H9 (cell line): ENCODE measurements around the gene SCN1A. TPM values are rescaled to one million over a fixed set of nuclear protein-coding genes. Genes with fewer than 3 reads are reported as not detected.

Experiments
- DNase-seq: peaks from one replicate; pipeline ENCODE4 v3.0.0-alpha.2; 2017
- H2AFZ ChIP-seq: one replicate; pipeline ENCODE4 v1.6.1; 2013; ENCODE audit warnings: mild to moderate bottlenecking, low read length, control low read depth, moderate library complexity
- H2AK5ac ChIP-seq: 2 replicates; pipeline ENCODE4 v1.6.1; 2013; ENCODE audit warnings: low read length, control low read depth, mixed read lengths; ENCODE audit not compliant: insufficient read length
- H2BK120ac ChIP-seq: one replicate; pipeline ENCODE4 v1.6.1; 2013; ENCODE audit warnings: low read depth, mild to moderate bottlenecking, low read length, control low read depth, inconsistent platforms; ENCODE audit not compliant: poor library complexity, severe bottlenecking
- H2BK12ac ChIP-seq: 2 replicates; pipeline ENCODE4 v1.6.1; 2013; ENCODE audit warnings: low read length, control low read depth, mixed read lengths, low read depth; ENCODE audit not compliant: insufficient read length
- H2BK15ac ChIP-seq: 2 replicates; pipeline ENCODE4 v1.6.1; 2013; ENCODE audit warnings: low read depth, low read length, control low read depth
- H2BK20ac ChIP-seq: one replicate; pipeline ENCODE4 v1.6.1; 2013; ENCODE audit warnings: low read depth, mild to moderate bottlenecking, low read length, control low read depth, inconsistent platforms; ENCODE audit not compliant: poor library complexity, severe bottlenecking
- H2BK5ac ChIP-seq: 2 replicates; pipeline ENCODE4 v1.6.1; 2013; ENCODE audit warnings: low read length, control low read depth, mixed read lengths; ENCODE audit not compliant: insufficient read length
- H3K14ac ChIP-seq: 2 replicates; pipeline ENCODE4 v1.6.1; 2013; ENCODE audit warnings: low read length, control low read depth; ENCODE audit not compliant: insufficient read depth
- H3K18ac ChIP-seq: 2 replicates; pipeline ENCODE4 v1.6.1; 2013; ENCODE audit warnings: low read depth, mild to moderate bottlenecking, mixed read lengths, low read length, control low read depth; ENCODE audit not compliant: insufficient read length
- H3K23ac ChIP-seq: 2 replicates; pipeline ENCODE4 v1.6.1; 2013; ENCODE audit warnings: low read length, control low read depth, mixed read lengths, low read depth; ENCODE audit not compliant: insufficient read length
- H3K23me2 ChIP-seq: 2 replicates; pipeline ENCODE4 v1.6.1; 2013; ENCODE audit warnings: low read depth, mild to moderate bottlenecking, mixed read lengths, low read length, control low read depth; ENCODE audit not compliant: insufficient read length, poor library complexity, severe bottlenecking
- H3K27ac ChIP-seq: 2 replicates; pipeline ENCODE4 v1.5.1; 2013; ENCODE audit warnings: low read length, control low read depth, mixed read lengths, low read depth; ENCODE audit not compliant: insufficient read length
- H3K27me3 ChIP-seq: 2 replicates; pipeline ENCODE4 v1.6.1; 2013; ENCODE audit warnings: low read length, control low read depth, inconsistent platforms; ENCODE audit not compliant: insufficient read depth
- H3K4ac ChIP-seq: 2 replicates; pipeline ENCODE4 v1.6.1; 2013; ENCODE audit warnings: low read depth, mild to moderate bottlenecking, control low read depth, inconsistent platforms, low read length, moderate library complexity
- H3K4me1 ChIP-seq: 2 replicates; pipeline ENCODE4 v1.6.1; 2013; ENCODE audit warnings: low read length, control low read depth, inconsistent platforms; ENCODE audit not compliant: insufficient read depth
- H3K4me2 ChIP-seq: 2 replicates; pipeline ENCODE4 v1.6.1; 2013; ENCODE audit warnings: low read length, control low read depth, mixed read lengths; ENCODE audit not compliant: insufficient read length, insufficient read depth
- H3K56ac ChIP-seq: 2 replicates; pipeline ENCODE4 v1.6.1; 2013; ENCODE audit warnings: low read depth, mild to moderate bottlenecking, mixed read lengths, low read length, control low read depth; ENCODE audit not compliant: insufficient read length
- H3K79me1 ChIP-seq: 2 replicates; pipeline ENCODE4 v1.6.1; 2013; ENCODE audit warnings: low read depth, mild to moderate bottlenecking, moderate library complexity, low read length, control low read depth, inconsistent platforms; ENCODE audit not compliant: insufficient read depth, poor library complexity, severe bottlenecking
- H3K79me2 ChIP-seq: 2 replicates; pipeline ENCODE4 v1.6.1; 2013; ENCODE audit warnings: low read length, control low read depth, inconsistent platforms; ENCODE audit not compliant: insufficient read depth
- H3K9ac ChIP-seq: 2 replicates; pipeline ENCODE4 v1.6.1; 2013; ENCODE audit warnings: low read length, control low read depth, mixed read lengths; ENCODE audit not compliant: insufficient read length; ENCODE audit errors: extremely low read depth
- H3K9me3 ChIP-seq: one replicate; pipeline ENCODE4 v1.6.1; 2013; ENCODE audit warnings: low read depth, low read length, inconsistent platforms; ENCODE audit not compliant: control insufficient read depth
- H3T11ph ChIP-seq: one replicate; pipeline ENCODE4 v1.6.1; 2013; ENCODE audit warnings: mild to moderate bottlenecking, low read length, control low read depth, inconsistent platforms
- H4K20me1 ChIP-seq: one replicate; pipeline ENCODE4 v1.6.1; 2013; ENCODE audit not compliant: control insufficient read depth, insufficient read length, insufficient read depth
- H4K5ac ChIP-seq: 2 replicates; pipeline ENCODE4 v1.6.1; 2013; ENCODE audit warnings: low read depth, mild to moderate bottlenecking, mixed read lengths, low read length, control low read depth; ENCODE audit not compliant: insufficient read length
- H4K8ac ChIP-seq: replicated peaks from 2 replicates; pipeline ENCODE4 v1.6.1; 2013; ENCODE audit warnings: low read length, control low read depth, mixed read lengths, low read depth; ENCODE audit not compliant: insufficient read length
- H4K91ac ChIP-seq: 2 replicates; pipeline ENCODE4 v1.6.1; 2013; ENCODE audit warnings: low read depth, mild to moderate bottlenecking, moderate library complexity, mixed read lengths, low read length, control low read depth; ENCODE audit not compliant: insufficient read length
- H3K27ac Mint-ChIP-seq, 3 experiments: 2 replicates in 2 of 3; 3 replicates in 1 of 3; pipeline ENCODE4 v1.8.0; 2020 to 2021; ENCODE audit warnings: mixed read lengths in 3 of 3, mild to moderate bottlenecking in 1 of 3, moderate library complexity in 1 of 3
- H3K27me3 Mint-ChIP-seq: 2 replicates; pipeline ENCODE4 v1.8.0; 2021; ENCODE audit warnings: low read depth, mild to moderate bottlenecking, moderate library complexity, mixed read lengths
- H3K36me3 Mint-ChIP-seq, 3 experiments: 2 replicates in 2 of 3; 3 replicates in 1 of 3; pipeline ENCODE4 v1.8.0; 2020 to 2021; ENCODE audit warnings: low read depth in 3 of 3, mixed read lengths in 3 of 3; ENCODE audit not compliant: insufficient read depth in 1 of 3
- H3K4me1 Mint-ChIP-seq, 2 experiments: 2 replicates each; pipeline ENCODE4 v1.8.0; 2020; ENCODE audit warnings: mixed read lengths in 2 of 2
- H3K4me3 Mint-ChIP-seq, 2 experiments: 2 replicates in 1 of 2; 3 replicates in 1 of 2; pipeline ENCODE4 v1.8.0; 2020 to 2021; ENCODE audit warnings: mild to moderate bottlenecking in 2 of 2, mixed read lengths in 2 of 2, moderate library complexity in 1 of 2
- H3K9me3 Mint-ChIP-seq, 2 experiments: 2 replicates in 1 of 2; 3 replicates in 1 of 2; pipeline ENCODE4 v1.8.0; 2020; ENCODE audit warnings: mild to moderate bottlenecking in 2 of 2, mixed read lengths in 2 of 2, moderate library complexity in 1 of 2
- WGBS: extraction: QIAGEN DNeasy Blood & Tissue Kit; methylation state at CpG from one replicate; pipeline ENCODE4 v1.1.7; 2013; ENCODE audit warnings: missing lambda C conversion rate, low lambda C conversion rate, mixed read lengths; ENCODE audit not compliant: insufficient read length; ENCODE audit errors: extremely low coverage; 5-methylcytosine and 5-hydroxymethylcytosine counted together
- total RNA-seq: library from RNA; stranded (reverse); gene quantifications from 2 replicates; pipeline ENCODE4 v1.2.1, GENCODE V29; 2021
- TF ChIP-seq, protein P1 (sequence below): fragments of 200-600 bp; sonication (generic); conservative IDR thresholded peaks from 3 replicates; pipeline ENCODE4 v1.8.0; 2021; ENCODE audit warnings: antibody characterized with exemption, mild to moderate bottlenecking

The SCN1A gene
- total RNA-seq, 1 experiment from 2014 or later, result 0.13 TPM

DNA sequence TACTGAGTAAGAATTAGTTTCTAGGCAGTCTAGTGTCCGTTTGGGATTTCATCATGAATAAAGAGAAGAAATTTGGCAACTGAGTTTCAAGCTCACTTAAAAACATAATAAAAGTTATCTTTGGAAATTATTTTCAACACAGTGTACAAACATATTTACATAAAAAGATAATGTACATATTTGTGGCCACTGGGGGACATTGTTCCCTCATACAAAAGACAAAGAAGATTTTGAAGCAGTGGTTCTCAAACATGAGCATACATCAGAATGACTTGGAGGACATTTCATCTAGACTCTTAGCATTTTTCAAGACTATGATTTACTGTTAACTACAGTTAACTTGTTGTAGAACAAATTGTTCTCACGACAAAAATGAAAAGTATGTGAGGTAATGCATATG is 158.6 kb downstream of the SCN1A start:
- no peaks in the 10 kb centered on the region for H4K20me1 ChIP-seq
- no peak overlapping the region for H2BK120ac ChIP-seq
- H3K9ac ChIP-seq, result no peak overlapping the region
- Mint-ChIP-seq H3K36me3 (no peaks in the 10 kb centered on the region; a peak in 2 of 7 replicates), H3K4me3 (no peak overlapping the region), H3K27me3 (no peaks in the 10 kb centered on the region), H3K27ac (no peak overlapping the region), H3K9me3 (no peaks in the 10 kb centered on the region; a peak in 1 of 5 replicates), H3K4me1 (no peaks in the 10 kb centered on the region)
- H2BK15ac ChIP-seq, result no peak overlapping the region
- no peaks in the 10 kb centered on the region for H3K4me1 ChIP-seq
- no peak overlapping the region for H4K91ac ChIP-seq
- H3K4me2 ChIP-seq, result no peak overlapping the region
- no peaks in the 10 kb centered on the region for H3K23me2 ChIP-seq
- H3T11ph ChIP-seq, result no peak overlapping the region
- H2BK20ac ChIP-seq, result no peak overlapping the region
- no peak overlapping the region for H2AK5ac ChIP-seq
- H3K23ac ChIP-seq, result no peak overlapping the region
- DNase-seq, result no peak
- TF ChIP-seq, protein P1, sequence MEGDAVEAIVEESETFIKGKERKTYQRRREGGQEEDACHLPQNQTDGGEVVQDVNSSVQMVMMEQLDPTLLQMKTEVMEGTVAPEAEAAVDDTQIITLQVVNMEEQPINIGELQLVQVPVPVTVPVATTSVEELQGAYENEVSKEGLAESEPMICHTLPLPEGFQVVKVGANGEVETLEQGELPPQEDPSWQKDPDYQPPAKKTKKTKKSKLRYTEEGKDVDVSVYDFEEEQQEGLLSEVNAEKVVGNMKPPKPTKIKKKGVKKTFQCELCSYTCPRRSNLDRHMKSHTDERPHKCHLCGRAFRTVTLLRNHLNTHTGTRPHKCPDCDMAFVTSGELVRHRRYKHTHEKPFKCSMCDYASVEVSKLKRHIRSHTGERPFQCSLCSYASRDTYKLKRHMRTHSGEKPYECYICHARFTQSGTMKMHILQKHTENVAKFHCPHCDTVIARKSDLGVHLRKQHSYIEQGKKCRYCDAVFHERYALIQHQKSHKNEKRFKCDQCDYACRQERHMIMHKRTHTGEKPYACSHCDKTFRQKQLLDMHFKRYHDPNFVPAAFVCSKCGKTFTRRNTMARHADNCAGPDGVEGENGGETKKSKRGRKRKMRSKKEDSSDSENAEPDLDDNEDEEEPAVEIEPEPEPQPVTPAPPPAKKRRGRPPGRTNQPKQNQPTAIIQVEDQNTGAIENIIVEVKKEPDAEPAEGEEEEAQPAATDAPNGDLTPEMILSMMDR, result no peak
- no peak overlapping the region for H4K5ac ChIP-seq
- no peaks in the 10 kb centered on the region for H3K79me1 ChIP-seq
- no peaks in the 10 kb centered on the region for H3K9me3 ChIP-seq
- no peak overlapping the region for H3K56ac ChIP-seq
- H3K14ac ChIP-seq, result no peak overlapping the region
- H2BK5ac ChIP-seq, result no peak overlapping the region
- no peak overlapping the region for H2BK12ac ChIP-seq
- no peak overlapping the region for H3K4ac ChIP-seq
- H3K27ac ChIP-seq, result no peak overlapping the region
- H3K27me3 ChIP-seq, result no peaks in the 10 kb centered on the region
- H3K18ac ChIP-seq, result no peak overlapping the region
- no peak overlapping the region for H2AFZ ChIP-seq
- no peak overlapping the region for H4K8ac ChIP-seq
- no CpG with 5 or more reads among the region's 2 CpGs for WGBS
- H3K79me2 ChIP-seq, result no peaks in the 10 kb centered on the region
